ENCODE data around the gene GPR35. TPM values are rescaled to one million over a fixed set of nuclear protein-coding genes. Genes with fewer than 3 reads are reported as not detected.

GPR35 gene
- total RNA-seq, 1 experiment from 2014 or later = 4.2 TPM

GRCh38 chr2:240578488-240578887 lies 46.8 kb upstream of the GPR35 start (continued):
- TF ChIP-seq, protein P1, sequence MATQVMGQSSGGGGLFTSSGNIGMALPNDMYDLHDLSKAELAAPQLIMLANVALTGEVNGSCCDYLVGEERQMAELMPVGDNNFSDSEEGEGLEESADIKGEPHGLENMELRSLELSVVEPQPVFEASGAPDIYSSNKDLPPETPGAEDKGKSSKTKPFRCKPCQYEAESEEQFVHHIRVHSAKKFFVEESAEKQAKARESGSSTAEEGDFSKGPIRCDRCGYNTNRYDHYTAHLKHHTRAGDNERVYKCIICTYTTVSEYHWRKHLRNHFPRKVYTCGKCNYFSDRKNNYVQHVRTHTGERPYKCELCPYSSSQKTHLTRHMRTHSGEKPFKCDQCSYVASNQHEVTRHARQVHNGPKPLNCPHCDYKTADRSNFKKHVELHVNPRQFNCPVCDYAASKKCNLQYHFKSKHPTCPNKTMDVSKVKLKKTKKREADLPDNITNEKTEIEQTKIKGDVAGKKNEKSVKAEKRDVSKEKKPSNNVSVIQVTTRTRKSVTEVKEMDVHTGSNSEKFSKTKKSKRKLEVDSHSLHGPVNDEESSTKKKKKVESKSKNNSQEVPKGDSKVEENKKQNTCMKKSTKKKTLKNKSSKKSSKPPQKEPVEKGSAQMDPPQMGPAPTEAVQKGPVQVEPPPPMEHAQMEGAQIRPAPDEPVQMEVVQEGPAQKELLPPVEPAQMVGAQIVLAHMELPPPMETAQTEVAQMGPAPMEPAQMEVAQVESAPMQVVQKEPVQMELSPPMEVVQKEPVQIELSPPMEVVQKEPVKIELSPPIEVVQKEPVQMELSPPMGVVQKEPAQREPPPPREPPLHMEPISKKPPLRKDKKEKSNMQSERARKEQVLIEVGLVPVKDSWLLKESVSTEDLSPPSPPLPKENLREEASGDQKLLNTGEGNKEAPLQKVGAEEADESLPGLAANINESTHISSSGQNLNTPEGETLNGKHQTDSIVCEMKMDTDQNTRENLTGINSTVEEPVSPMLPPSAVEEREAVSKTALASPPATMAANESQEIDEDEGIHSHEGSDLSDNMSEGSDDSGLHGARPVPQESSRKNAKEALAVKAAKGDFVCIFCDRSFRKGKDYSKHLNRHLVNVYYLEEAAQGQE (IDR thresholded peaks at IDR 0.05; ENCODE audit: low read depth) = no peak
- TF ChIP-seq TCF7L2 (IDR thresholded peaks at IDR 0.05; ENCODE audit: borderline replicate concordance, extremely low read depth, insufficient read depth, insufficient read length) = no peak
- TF ChIP-seq POLR2A (IDR thresholded peaks at IDR 0.05; ENCODE audit: borderline replicate concordance, extremely low read depth, insufficient read depth, insufficient read length) = no peak
- no peak for TF ChIP-seq EZH2 (IDR thresholded peaks at IDR 0.05)
- TF ChIP-seq RAD21 (IDR thresholded peaks at IDR 0.05; ENCODE audit: low read depth) = no peak
- no peak for TF ChIP-seq POLR2AphosphoS5 (IDR thresholded peaks at IDR 0.05; ENCODE audit: low read depth, low read length)

- Histone ChIP-seq H3K27ac (ENCODE audit: low read depth, low read length) (peak overlapping the region; percentile 77), H3K79me2 (ENCODE audit: insufficient read depth, low read length) (peaks cover 52% of the 10 kb centered on the region), H4K20me1 (ENCODE audit: insufficient read depth) (no peaks in the 10 kb centered on the region), H3K27me3 (ENCODE audit: insufficient read depth, low read length) (no peaks in the 10 kb centered on the region), H3K4me1 (ENCODE audit: control insufficient read depth in 1 of 2, insufficient read depth in 2 of 2, low read length in 2 of 2) (peaks cover 35 to 47% of the 10 kb centered on the region in 2 experiments), H3K4me2 (ENCODE audit: low read length) (peak overlapping the region; percentile 77), H2AFZ (ENCODE audit: low read depth, low read length, poor library complexity, severe bottlenecking) (no peak overlapping the region), H3K36me3 (ENCODE audit: control insufficient read depth in 1 of 2, insufficient read depth in 2 of 2, low read length in 2 of 2) (no peaks in the 10 kb centered on the region), H3K9me3 (ENCODE audit: control insufficient read depth in 1 of 2, insufficient read depth in 1 of 2, low read depth in 1 of 2, low read length in 2 of 2) (no peaks in the 10 kb centered on the region), H3K4me3 (replicated peaks in 1 of 2; ENCODE audit: low read depth in 1 of 2, low read length in 2 of 2) (peak overlapping the region in 1 of 2 experiments; percentile 40; a peak in 2 of 4 replicates), H3K9ac (ENCODE audit: low read length) (peak overlapping the region; percentile 70), H3K9me2 (ENCODE audit: insufficient read depth) (no peaks in the 10 kb centered on the region)
- POLR2A ChIA-PET = interaction anchor here (1.2 to 1.5 kb wide), 3 partner anchors 10 to 15 kb away, joined by 3 to 10 read pairs (median 4); no protein-coding TSS in a partner anchor
- RAD21 ChIA-PET (ENCODE audit: low non-redundant PET in 1 of 2, low total read pairs in 2 of 2, uncharacterized antibody in 2 of 2, unreplicated experiment in 2 of 2) = interaction anchor here in 1 of 2 experiments (1.3 kb wide), 1 partner anchor 13 kb away, joined by 5 read pairs; no protein-coding TSS in a partner anchor
- peak; percentile 5 for ATAC-seq
- intact Hi-C loops (cut with micrococcal nuclease) = loop anchor here (1.0 kb wide), 1 partner anchor 13 kb away; no protein-coding TSS in a partner anchor
- no peak for DNase-seq (ENCODE audit: low read depth, low spot score)
- BruUV-seq (replicated peaks) = no TSS peak
- CTCF ChIA-PET = interaction anchor here (0.7 to 3.7 kb wide), 7 partner anchors 10 to 62 kb away, joined by 3 to 48 read pairs (median 6); no protein-coding TSS in a partner anchor
- TF ChIP-seq POLR2AphosphoS5 (IDR thresholded peaks at IDR 0.05; ENCODE audit: low read depth, low read length) (peak; percentile 30), CTCF (IDR thresholded peaks at IDR 0.05 in 2 of 3, conservative IDR thresholded peaks at IDR 0.05 in 1 of 3; ENCODE audit: borderline replicate concordance in 1 of 3, insufficient read depth in 1 of 3, low read depth in 2 of 3, low read length in 2 of 3) (no peak)
Observed at GRCh38 chr2:240579071-240579762, 46.1 kb upstream of the GPR35 start.

Measured in HCT116 (cell line).